ENCODE measurements around the gene KSR2. TPM values are rescaled to one million over a fixed set of nuclear protein-coding genes. Genes with fewer than 3 reads are reported as not detected.

KSR2 gene
- total RNA-seq, 2 experiments from 2014 or later: 0.03 to 0.15 TPM

DNA sequence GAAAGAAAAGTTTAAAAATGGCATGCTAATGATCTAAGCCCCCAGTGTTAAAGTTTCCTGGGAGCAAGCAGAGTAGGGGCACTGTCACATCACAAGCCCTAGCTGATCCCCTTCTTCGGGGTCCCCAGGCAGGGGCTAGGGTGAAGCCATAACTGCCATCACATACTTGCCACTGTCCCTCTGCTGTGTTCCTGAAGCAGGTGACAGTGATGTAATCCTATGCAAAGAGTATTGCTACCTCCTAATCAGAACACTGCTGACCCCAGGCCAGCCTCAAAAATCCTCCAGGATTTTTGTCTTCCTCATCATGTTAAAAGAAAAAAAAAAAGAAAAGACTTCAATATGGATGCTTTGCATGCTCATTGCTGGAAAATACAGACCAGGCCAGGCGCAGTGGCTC is 46.5 kb upstream of the KSR2 start:
- Histone ChIP-seq H3K27ac (ENCODE audit: low read depth, low read length, poor library complexity, severe bottlenecking) (no peak overlapping the region), H2AFZ (ENCODE audit: low read length) (no peak overlapping the region), H3K79me2 (ENCODE audit: insufficient read depth, low read depth, low read length) (peaks cover 22% of the 10 kb centered on the region), H3K4me2 (ENCODE audit: low read length) (no peak overlapping the region), H3K36me3 (ENCODE audit: insufficient read depth, low read length) (peaks cover 26% of the 10 kb centered on the region), H3K9me2 (ENCODE audit: insufficient read depth, low read length) (no peaks in the 10 kb centered on the region), H3K4me3 (ENCODE audit: low read depth, low read length, poor library complexity, severe bottlenecking) (no peak overlapping the region), H3K9me3 (ENCODE audit: low read length) (no peaks in the 10 kb centered on the region), H3K4me1 (ENCODE audit: insufficient read depth, low read length, poor library complexity, severe bottlenecking) (peaks cover 17% of the 10 kb centered on the region), H4K20me1 (ENCODE audit: insufficient read depth, low read length) (peaks cover 10% of the 10 kb centered on the region)
- intact Hi-C loops (cut with micrococcal nuclease; ENCODE audit: unreplicated experiment): no loop called here
- TF ChIP-seq, protein P1, sequence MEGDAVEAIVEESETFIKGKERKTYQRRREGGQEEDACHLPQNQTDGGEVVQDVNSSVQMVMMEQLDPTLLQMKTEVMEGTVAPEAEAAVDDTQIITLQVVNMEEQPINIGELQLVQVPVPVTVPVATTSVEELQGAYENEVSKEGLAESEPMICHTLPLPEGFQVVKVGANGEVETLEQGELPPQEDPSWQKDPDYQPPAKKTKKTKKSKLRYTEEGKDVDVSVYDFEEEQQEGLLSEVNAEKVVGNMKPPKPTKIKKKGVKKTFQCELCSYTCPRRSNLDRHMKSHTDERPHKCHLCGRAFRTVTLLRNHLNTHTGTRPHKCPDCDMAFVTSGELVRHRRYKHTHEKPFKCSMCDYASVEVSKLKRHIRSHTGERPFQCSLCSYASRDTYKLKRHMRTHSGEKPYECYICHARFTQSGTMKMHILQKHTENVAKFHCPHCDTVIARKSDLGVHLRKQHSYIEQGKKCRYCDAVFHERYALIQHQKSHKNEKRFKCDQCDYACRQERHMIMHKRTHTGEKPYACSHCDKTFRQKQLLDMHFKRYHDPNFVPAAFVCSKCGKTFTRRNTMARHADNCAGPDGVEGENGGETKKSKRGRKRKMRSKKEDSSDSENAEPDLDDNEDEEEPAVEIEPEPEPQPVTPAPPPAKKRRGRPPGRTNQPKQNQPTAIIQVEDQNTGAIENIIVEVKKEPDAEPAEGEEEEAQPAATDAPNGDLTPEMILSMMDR (conservative IDR thresholded peaks at IDR 0.05; ENCODE audit: low read length): no peak
- no peak for TF ChIP-seq EZH2phosphoT487 (IDR thresholded peaks at IDR 0.05; ENCODE audit: borderline replicate concordance, low read depth, low read length)
- CTCF ChIA-PET (ENCODE audit: unreplicated experiment): no interaction called here
- no peak for DNase-seq (ENCODE audit: low spot score)
- POLR2A ChIA-PET: no interaction called here
- no TSS peak for BruUV-seq (replicated peaks)

DNA sequence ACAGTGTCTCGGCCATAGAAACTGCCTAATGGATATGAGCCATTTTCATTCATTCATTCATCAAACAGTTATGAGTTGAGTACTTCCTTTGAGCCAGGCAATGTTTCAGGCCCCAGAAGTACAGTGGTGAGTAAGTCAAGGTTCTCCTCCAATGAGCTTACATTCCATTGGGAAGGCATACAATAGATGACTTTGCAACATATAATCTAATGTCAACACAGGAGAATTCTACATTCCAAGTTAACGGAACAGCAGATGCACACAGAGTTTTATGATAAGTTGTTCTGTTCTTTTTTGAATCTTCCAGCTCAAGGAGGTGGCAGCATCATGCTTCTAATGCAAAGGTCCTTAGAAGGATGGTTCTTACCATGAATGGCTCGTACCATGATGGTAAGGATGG is 44.5 kb upstream of the KSR2 start:
- POLR2A ChIA-PET: interaction anchor here (0.6 kb wide), 1 partner anchor 66 kb away, joined by 5 read pairs; no protein-coding TSS in a partner anchor
- H3K36me3 ChIP-seq (ENCODE audit: insufficient read depth, low read length): peaks cover 6% of the 10 kb centered on the region; the same call in 1 of the 2 replicates
- TF ChIP-seq EZH2phosphoT487 (IDR thresholded peaks at IDR 0.05; ENCODE audit: borderline replicate concordance, low read depth, low read length): no peak
- TF ChIP-seq, protein P1 (conservative IDR thresholded peaks at IDR 0.05; ENCODE audit: low read length): no peak
- no peak overlapping the region for H2AFZ ChIP-seq (ENCODE audit: low read length)
- H3K9me2 ChIP-seq (ENCODE audit: insufficient read depth, low read length): no peaks in the 10 kb centered on the region
- H3K9me3 ChIP-seq (ENCODE audit: low read length): no peaks in the 10 kb centered on the region
- peaks cover 11% of the 10 kb centered on the region for H3K4me1 ChIP-seq (ENCODE audit: insufficient read depth, low read length, poor library complexity, severe bottlenecking)
- CTCF ChIA-PET (ENCODE audit: unreplicated experiment): no interaction called here
- H4K20me1 ChIP-seq (ENCODE audit: insufficient read depth, low read length): peaks cover 10% of the 10 kb centered on the region
- peaks cover 15% of the 10 kb centered on the region for H3K79me2 ChIP-seq (ENCODE audit: insufficient read depth, low read depth, low read length)
- H3K27ac ChIP-seq (ENCODE audit: low read depth, low read length, poor library complexity, severe bottlenecking): no peak overlapping the region
- no peak overlapping the region for H3K4me2 ChIP-seq (ENCODE audit: low read length)
- no peak for DNase-seq (ENCODE audit: low spot score)
- H3K4me3 ChIP-seq (ENCODE audit: low read depth, low read length, poor library complexity, severe bottlenecking): no peak overlapping the region
- no TSS peak for BruUV-seq (replicated peaks)
- intact Hi-C loops (cut with micrococcal nuclease; ENCODE audit: unreplicated experiment): no loop called here

DNA sequence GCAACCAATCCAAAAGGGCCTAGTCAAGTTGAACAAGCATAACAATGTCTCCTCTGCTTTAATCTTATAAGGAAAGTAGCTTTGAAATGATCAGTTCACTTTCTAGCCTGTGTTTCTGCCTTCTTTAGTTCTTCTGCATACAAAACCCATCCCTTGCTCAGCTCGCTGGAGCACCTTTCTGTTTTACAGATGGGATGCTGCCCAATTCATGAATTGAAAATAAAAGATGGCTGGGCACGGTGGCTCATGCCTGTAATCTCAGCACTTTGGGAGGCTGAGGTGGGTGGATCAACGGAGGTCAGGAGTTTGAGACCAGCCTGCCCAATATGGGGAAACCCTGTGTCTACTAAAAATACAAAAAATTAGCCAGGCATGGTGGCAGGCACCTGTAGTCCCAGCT is 43.2 kb upstream of the KSR2 start:
- CTCF ChIA-PET (ENCODE audit: unreplicated experiment): no interaction called here
- Histone ChIP-seq H3K27ac (ENCODE audit: low read depth, low read length, poor library complexity, severe bottlenecking) (no peak overlapping the region), H3K4me1 (ENCODE audit: insufficient read depth, low read length, poor library complexity, severe bottlenecking) (peaks cover 3% of the 10 kb centered on the region), H3K36me3 (ENCODE audit: insufficient read depth, low read length) (no peaks in the 10 kb centered on the region), H4K20me1 (ENCODE audit: insufficient read depth, low read length) (no peaks in the 10 kb centered on the region), H3K4me3 (ENCODE audit: low read depth, low read length, poor library complexity, severe bottlenecking) (no peak overlapping the region), H2AFZ (ENCODE audit: low read length) (no peak overlapping the region), H3K9me3 (ENCODE audit: low read length) (no peaks in the 10 kb centered on the region), H3K79me2 (ENCODE audit: insufficient read depth, low read depth, low read length) (peaks cover 2% of the 10 kb centered on the region; the same call in 1 of the 2 replicates), H3K4me2 (ENCODE audit: low read length) (no peak overlapping the region), H3K9me2 (ENCODE audit: insufficient read depth, low read length) (no peaks in the 10 kb centered on the region)
- no TSS peak for BruUV-seq (replicated peaks)
- TF ChIP-seq, protein P1 (conservative IDR thresholded peaks at IDR 0.05; ENCODE audit: low read length): no peak
- TF ChIP-seq EZH2phosphoT487 (IDR thresholded peaks at IDR 0.05; ENCODE audit: borderline replicate concordance, low read depth, low read length): no peak
- intact Hi-C loops (cut with micrococcal nuclease; ENCODE audit: unreplicated experiment): no loop called here
- POLR2A ChIA-PET: interaction anchor here (0.6 to 0.7 kb wide), 2 partner anchors 52 to 902 kb away, joined by 3 to 4 read pairs; no protein-coding TSS in a partner anchor
- DNase-seq (ENCODE audit: low spot score): no peak

Data from OCI-LY7 (cell line).